NCI-H345 treated with DMSO at 0.1 percent for 48 hours (cell line): ENCODE results near the gene MCM3AP.

ENCODE experiments used
- DNase-seq: peaks from one replicate; lab custom pipeline; 2025; ENCODE audit not compliant: unreplicated experiment; lab: John Stamatoyannopoulos, UW

The MCM3AP gene

DNA sequence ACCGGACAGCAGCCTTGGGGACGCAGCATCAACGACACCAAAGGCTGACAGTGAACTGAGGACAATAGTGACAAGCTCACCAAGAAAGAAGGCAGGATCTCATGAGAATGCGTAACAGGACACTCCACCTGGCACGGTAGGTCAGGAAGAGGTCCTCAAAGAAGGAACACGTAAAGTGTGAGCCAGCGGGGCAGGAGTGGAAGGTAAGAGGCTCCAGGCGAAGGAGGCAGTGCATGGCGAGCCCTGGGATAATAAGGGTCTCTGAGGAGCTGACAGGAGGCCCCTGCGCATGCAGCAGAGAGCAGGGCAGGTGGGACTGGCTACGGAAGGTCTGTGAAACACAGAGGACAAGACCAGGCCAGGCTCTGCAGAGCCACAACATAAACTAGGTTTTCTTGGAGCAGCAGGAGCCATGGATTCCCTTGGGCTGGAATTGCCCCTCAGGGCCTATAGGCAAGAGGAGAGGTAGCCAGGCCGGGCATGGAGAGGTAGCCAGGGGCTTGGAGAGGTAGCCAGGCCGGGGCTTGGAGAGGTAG, 65.1 kb downstream of the MCM3AP start:
- DNase-seq, result no peak

DNA sequence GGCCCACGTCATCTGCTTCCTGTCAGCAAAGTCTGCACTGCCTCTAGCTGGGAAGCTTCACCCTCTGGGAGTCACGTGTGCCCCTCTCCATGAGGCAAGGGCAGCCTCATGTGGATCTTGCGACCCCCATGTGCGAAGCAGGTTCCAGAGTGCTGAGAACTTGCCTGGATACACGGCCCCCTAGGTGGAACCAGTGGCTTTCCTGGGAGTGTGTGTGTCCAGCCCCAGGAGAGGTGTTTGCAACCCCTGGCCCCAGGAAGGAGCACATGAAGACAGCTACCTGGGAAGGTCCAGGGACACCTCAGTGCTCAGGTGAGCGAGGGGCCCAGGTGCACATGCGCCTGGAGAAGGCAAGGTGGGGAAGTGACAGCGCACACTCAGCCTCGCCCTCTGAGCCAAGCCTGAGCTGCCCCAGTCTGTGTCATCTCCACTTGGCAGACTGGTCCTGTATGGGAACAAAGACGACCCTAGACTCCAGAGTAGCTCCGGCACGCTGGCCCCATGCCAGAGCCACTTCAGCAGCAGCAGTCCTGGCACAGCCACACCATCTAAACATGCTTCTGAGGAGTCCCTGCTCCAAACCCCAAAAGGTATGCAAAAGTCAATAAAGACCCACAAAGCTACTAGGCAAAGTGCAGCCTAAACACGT, 65.7 kb downstream of the MCM3AP start:
- DNase-seq, result peak; percentile 75

DNA sequence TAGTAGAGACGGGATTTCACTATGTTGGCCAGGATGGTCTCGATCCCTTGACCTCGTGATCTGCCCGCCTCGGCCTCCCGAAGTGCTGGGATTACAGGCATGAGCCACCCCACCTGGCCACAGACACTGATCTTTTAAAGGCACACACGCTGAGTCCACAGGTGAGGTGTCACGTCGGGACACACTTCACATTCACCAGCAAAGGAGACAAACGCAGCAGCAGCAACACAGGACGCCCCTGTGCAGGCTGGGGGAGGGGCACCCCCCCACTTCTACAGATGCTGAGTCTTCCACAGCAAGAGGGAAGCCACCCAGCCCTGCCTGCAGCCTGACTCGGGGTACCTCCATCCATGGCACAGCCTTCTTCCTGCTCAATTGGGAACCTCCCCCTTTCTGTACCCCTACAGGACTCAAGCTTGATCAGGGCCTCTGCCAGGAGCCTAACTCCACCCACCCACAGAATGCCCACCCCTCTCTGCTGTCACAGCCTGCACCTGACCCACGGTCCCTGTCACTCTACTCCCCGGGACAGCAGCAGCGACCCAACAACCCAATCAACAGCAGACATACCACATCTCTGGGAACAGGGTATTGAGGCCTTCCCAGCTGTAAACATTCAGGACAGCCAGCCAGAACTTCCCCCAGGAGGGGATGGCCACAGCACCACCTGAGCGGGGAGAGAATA, 66.4 kb downstream of the MCM3AP start:
- no peak for DNase-seq

DNA sequence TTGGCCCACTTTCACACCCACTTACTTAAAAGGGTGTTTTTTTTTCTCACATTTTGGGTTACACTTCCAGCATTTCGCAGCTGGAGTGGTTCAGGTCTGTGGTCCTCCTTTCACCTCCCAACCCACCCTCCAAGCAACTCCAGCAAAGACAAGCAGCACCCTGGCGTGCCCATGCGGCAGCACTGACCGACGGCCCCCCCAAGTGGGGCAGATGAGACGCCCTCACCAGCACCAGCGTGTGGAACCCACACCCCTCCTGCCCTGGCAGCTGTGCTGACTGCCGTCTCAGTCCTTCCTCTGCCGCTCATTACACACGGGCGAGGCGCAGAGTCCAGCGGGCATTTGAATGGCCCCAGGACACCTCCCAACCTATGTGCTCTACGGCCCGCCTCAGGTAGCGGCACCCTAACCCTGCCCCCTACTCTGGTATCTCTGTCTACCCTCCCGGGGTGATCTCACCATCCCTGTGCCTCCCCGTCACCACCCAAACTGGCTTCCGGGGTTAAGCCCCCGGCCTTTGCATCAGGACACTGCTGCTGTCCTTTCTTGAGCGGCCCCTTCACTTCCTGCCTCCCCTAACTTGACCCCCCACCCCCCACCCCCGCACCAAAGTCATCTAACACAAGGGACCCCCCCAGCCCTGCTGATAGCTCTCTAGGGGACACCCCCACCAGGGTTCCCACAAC, 67.8 kb downstream of the MCM3AP start:
- no peak for DNase-seq

DNA sequence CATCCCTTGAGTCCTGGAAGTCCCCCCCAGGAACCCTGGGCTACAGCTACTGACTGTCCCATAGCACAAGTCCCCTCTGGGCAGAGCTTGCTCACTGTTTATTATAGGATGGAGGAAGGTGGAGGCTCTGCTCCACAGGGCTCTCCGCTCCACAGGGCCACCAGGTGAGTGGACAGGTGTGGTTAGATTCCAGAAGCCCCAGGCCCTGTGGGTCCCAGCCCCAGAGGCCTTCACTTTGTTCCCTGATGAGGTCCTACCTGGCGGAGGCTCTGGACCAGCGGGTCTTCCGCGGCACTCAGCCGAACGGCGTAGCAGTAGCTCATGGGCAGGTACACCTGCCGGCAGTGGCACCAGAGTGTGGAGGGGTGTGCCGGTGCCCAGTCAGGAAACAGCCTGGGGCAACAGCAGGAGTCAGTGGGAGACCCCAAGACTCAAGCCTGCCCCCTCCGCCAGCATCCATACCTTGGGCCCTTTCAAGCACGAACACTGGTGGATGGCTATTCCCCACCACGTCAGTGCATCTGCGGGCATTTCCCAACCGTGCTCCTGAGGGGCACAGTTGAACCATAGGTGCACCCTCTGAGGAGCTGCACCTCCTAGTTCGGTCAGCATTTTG, 69.2 kb downstream of the MCM3AP start:
- no peak for DNase-seq

DNA sequence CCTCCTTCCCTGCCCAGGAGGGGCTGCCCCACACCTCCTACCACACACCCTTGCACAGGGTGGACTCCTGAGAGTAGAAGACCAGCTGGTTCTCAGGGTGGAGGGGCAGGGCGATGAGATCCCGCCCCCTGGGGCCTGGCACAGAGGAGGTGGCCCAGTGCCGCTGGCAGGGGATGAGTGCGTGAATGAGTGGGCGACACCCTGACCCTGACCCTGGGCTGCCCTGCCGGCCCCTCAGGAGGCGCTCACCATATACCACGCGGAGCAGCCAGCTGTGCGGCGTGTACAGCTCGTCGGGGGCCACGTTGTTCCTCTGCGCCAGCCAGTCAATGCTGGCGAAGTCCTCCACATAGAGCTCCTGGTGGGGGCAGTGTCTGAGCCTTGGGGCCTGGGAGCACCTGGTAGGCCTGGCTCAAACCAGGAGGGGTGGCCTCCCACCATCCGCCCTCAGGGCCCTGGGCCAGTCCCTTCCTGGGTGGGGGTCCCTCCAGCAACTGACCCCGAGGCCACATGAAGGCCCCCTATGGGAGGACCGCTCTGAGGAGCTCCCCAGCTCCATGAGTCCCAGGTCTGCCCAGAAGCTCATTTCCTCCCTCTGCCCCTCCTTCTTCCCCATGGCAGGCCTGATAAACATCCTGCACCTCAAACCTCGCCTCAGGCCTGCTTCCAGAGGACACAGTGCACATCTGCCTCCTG, 69.8 kb downstream of the MCM3AP start:
- DNase-seq, result no peak

DNA sequence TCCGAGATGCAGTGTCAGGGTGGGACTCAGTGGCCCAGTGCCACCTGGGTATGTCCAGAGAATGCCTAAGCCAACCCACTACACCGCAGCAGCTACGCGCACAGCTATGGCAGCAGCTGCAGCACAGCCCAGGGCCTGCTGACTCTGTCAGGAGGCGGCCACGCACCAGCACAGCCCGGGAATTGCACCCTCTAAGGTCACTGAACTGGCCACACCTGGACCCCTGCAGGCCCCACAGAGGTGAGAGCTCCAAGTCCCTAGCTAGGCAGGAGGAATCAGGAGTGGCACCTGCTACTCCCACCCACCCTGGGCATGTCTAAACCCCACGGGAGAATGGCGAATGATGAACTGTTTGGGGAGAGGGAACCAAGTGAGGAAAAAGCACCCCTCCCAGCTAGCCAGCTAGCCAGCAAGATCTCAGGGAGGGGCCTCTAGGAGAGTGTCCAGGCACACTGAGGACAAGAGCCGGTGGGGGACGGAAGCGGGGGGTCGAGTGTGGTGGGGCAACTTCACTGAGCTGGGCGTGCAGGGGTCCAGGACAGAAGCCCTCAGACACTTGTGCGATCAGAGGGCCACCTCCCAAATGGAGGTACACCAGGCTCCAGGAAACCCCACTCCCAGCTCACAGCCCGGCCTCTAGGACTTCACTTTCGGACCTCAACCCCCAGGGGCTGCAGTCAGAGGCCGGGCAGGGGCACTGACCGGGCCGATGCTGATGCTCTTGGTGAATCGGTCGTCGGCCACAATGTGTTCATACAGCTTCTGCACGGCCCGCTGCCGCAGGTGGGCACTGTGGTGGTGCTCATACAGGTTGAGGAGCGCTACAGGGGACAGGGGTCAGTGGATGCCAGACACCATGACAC, 70.7 kb downstream of the MCM3AP start:
- DNase-seq, result no peak

DNA sequence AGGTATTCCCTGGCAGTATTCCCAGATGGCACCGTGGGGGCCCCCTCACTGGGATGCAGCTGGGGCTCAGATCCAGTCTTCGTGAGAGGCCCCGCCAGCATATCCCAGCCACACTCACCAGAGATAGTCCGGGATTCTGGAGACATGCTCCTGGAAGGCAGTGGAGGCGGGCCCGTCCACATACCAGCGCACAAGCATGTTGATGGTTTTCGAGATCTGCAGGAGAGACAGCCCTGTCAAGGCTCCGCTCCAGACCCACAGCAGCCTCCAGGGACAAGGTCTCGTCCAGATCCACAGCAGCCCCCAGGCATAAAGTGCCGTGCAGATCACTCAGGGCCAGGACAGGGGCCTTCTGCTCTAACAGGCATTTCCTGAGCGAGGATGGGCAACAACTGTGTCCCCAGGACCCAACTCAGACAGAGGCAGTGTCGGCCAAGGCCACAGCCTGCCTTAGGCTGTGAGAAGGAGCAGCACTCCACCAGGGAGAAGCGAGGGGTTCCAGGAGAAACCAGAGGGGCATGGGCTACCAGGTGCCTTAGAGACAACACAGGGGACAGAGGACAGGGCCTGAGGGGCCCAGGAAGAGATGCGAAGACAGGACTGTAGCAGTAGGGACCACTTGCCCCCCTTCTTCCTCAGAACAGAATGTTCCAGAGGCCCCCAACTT, 71.7 kb downstream of the MCM3AP start:
- DNase-seq, result no peak

DNA sequence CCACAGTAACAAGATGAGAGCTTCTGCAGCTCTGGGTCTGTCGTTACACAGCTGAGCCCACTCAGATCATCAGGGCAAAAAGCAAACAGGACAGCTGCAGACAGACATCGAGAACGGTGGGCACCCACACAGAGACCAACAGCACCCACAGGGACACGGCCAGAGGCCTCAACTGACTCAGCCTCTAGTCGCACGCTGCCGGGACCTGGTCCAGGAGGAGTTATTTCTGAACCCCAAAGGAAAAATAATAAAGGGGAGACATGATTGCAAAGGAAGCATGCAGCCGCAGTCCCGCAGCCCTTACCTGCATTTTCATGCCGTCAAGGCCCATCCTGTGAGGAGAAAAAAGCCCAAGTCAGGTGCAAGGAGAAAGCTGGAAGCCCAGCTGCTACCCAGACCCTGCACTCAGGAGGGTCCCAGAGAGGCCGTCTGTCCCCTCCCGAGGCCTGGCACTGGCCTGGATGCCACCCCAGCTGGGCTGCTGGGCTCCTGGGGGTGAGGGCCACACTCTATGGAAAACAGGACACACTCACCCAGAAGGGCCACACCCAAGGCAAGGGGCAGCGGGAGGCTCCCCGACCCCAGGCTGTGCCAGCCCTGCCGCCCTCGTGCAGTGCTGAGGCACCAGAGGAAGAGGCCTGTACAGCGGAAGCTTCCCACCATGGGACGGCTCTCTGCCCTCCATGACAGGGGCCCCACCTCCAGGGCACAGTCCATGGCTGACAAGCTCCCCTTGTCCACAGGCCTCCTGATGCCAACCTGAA, 72.5 kb downstream of the MCM3AP start:
- no peak for DNase-seq

DNA sequence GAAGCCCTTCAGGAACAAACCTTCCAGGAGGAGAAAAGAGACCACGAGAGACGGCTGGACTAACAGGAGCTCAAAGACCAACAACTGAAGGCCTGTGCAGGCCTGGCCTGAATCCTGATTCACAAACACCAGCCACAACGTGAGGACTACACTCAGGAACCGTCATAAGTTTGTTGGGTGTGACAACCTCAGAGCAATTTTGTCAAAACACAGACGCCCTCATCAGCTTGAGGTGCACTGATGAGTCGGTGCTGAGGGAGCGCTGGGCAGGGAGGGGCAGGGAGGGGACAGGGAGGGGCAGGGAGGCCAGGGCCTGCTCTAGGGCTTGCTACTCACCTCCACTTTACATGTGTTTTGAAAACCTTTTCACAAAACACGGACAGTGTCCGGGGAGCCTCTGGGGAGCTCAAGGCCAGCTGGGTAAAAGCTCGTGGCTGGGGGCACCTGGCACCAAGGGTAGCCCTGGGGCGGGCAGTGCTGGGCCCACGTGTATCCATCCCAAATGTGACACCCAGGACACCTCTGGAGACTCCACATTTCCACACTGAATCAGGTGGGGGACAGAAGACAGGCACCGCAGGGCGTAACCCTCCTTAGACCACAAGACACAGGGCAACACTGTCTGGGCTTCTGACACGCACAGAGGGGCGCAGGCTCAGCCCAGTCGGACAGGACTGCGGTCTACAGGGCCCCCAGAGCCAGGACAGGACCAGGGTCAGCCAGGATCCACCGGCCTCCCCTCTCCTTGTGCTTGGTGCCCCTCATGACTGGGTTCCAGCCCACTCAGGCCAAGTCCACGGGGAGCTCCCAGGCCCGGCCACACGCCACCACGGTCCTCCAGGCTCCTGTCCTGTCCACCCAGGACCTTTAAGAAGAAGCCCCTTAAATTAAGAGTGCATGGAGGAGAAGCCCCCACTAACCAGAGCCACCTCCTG, 73.4 kb downstream of the MCM3AP start:
- DNase-seq, result no peak

DNA sequence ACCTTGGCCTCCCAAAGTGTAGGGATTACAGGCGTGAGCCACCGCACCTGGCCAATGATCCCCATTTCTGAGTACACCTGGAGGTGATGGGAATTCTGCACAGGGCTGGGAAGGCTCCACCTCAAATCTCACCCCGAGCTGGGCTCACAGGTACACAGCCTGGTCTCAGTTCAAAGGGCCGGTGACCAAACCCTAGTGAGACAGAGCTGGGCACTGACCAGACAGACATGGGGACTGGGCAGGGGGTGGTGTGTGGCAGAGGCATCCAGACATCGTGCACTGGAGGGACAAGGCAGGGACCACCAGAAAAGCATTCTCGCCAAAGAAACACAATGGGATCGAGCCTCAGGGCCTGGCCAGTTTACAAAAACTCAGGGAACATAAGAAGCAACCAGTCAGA, 74.0 kb downstream of the MCM3AP start:
- no peak for DNase-seq

DNA sequence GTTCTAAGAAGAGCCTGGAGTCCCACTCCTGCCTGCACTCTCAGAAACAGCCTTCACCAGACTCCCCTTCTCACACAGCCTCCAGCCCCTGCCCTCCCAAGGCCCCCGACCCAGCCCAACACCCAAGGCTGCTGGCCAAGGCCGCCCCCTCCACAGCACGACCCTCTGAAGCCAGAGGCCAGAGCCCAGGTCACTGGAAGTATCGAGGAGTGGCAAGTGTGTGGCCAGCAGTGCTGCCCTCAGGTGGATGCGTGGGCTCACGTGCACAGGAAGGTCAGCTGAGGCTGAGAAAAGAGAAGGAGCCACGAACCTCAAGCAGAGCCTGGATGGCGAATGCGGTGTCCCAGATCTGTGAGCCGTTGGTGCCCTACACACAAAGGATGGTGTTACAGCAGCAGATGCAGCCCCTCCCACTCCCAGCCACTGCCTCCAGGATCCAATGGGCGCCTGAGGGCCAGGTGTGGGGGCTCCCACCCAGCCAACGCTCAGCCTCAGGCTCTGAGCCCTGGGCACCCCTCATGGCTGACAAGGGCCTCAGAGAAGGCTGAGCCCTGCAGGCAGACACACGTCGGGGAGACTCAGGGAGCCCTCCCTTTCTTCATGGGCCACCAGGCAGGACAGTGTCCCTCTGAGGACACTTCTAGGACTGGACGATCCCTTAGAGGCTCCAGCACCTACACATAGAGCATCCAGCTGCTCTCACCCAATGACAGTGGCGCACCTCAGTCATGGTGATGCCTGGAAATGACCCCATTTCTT, 74.9 kb downstream of the MCM3AP start:
- DNase-seq, result no peak

DNA sequence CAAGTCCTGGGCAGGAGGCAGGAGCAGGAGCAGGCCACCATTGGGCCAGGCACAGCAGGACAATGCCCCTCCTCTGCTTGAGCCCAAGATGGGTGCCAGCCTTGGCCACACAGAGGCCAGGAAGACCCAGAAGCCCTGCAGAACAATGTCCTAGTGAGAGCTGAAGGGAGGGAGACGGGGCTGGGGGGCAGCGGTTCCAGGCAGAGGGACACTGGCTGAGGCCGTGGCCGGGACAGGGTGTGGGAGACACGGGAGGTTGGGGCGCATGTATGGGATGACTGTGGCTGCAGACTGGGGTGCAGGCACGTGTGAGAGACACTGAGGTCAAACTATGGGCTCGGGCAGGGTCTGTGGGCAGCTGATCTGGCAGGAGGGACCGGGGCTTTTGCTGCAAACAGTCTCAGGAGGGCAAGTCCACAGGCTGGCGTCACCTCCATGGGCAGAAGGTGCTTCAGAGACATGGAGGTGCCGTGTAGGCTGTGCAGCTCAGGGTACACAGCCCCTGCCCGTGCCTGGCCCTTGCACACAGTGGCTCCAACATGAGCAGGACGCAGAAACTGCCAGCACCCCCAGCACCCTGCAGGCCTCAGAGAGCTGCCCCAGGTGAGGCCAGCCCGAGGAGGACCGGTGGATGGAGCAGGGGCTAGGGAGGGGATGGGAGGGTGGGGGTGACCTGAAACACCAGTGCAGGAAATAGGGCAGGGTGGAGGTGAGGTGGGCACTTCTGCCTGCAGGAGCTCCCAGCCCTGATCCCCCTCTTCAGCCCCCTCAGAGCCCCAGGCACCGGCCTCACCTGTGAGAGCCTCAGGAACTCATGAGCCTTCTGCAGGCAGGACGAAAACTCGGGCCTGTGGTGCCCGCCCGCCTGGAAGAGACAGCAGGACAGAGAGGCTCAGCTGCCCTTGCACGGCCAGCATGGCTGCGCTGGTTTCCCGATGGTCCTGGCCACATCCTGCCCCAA, 76.4 kb downstream of the MCM3AP start:
- DNase-seq, result no peak

DNA sequence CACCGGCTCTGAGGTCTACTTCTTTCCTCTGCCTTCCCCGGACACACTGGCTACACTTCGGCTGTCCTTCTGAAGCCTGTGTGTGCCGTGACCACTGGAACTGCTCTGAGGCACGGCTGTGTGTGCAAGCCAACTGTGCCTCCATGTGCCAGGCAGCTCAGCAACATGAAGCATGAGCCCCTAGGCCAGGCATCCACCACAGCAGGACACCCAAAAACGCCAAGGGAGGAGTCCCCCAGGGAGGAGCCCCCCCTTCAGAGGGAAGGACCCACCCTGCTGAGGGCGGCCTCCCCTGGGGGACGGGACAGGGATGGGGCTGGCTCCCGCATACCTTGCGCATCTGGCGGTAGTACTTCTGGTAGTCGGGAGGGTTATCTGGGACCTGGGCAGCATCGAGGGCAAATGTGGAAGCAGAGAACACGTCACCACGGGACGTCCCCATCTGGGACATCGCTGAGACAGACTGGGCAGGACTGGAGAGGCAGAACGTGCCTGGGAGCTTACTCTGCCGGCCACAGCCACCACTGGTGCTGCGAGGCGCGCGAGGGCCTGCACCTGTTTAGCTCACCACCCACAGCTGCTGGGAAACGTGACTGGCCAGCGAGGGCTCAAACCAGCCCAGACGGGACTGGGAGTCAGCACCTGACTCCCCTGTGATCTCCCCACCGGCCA, 77.4 kb downstream of the MCM3AP start:
- no peak for DNase-seq
